Brain microvascular endothelial cell (primary cell): ENCODE measurements around the gene GMPS.
A peak's percentile ranks its signal among the peaks of the same experiment; 100 is the strongest.
"Not testable (repeated sequence)": the region's sequence is repeated elsewhere in the genome, so short reads cannot be mapped to it uniquely, and the experiment has no call there.

Experiments used
- DNase-seq: peaks from one replicate; pipeline ENCODE4 v3.0.0-alpha.2; 2020
- H3K27ac ChIP-seq: fragments of 250-450 bp; sonication (Bioruptor Pico); 2 replicates; pipeline ENCODE4 v1.5.1; 2020; ENCODE audit warnings: mild to moderate bottlenecking, moderate library complexity
- H3K27me3 ChIP-seq: fragments of 250-450 bp; sonication (Bioruptor Pico); replicated peaks from 2 replicates; pipeline ENCODE4 v1.5.1; 2020; ENCODE audit warnings: mild to moderate bottlenecking
- H3K36me3 ChIP-seq: fragments of 250-450 bp; sonication (Bioruptor Pico); replicated peaks from 2 replicates; pipeline ENCODE4 v1.5.1; 2020; ENCODE audit warnings: mild to moderate bottlenecking
- H3K4me3 ChIP-seq: 2 replicates; pipeline ENCODE4 v1.5.1; 2011; ENCODE audit warnings: low read depth, mild to moderate bottlenecking, control low read depth, low read length, moderate library complexity
- in situ Hi-C: cut with HindIII; loops from 2 replicates; pipeline ENCODE4 v1.10.0; 2017; ENCODE audit warnings: low sequenced_read_pairs, low pct_ligation_motif_present
- TF ChIP-seq, protein P1 (sequence below): IDR thresholded peaks from 2 replicates; pipeline ENCODE4 v1.5.1; 2011; ENCODE audit warnings: low read depth, mild to moderate bottlenecking, moderate library complexity, low read length, control low read depth, inconsistent platforms; ENCODE audit errors: missing control alignments

The GMPS gene

GRCh38 chr3:155852341-155852740 is 18.1 kb upstream of the GMPS start:
- in situ Hi-C loops: no loop called here
- Histone ChIP-seq H3K27me3 (no peaks in the 10 kb centered on the region), H3K27ac (peak overlapping the region; percentile 63), H3K4me3 (peak overlapping the region; percentile 93), H3K36me3 (no peaks in the 10 kb centered on the region)
- TF ChIP-seq, protein P1, sequence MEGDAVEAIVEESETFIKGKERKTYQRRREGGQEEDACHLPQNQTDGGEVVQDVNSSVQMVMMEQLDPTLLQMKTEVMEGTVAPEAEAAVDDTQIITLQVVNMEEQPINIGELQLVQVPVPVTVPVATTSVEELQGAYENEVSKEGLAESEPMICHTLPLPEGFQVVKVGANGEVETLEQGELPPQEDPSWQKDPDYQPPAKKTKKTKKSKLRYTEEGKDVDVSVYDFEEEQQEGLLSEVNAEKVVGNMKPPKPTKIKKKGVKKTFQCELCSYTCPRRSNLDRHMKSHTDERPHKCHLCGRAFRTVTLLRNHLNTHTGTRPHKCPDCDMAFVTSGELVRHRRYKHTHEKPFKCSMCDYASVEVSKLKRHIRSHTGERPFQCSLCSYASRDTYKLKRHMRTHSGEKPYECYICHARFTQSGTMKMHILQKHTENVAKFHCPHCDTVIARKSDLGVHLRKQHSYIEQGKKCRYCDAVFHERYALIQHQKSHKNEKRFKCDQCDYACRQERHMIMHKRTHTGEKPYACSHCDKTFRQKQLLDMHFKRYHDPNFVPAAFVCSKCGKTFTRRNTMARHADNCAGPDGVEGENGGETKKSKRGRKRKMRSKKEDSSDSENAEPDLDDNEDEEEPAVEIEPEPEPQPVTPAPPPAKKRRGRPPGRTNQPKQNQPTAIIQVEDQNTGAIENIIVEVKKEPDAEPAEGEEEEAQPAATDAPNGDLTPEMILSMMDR: no peak
- no peak for DNase-seq

GRCh38 chr3:155853214-155854140 is 17.0 kb upstream of the GMPS start:
- TF ChIP-seq, protein P1: no peak
- no peak for DNase-seq
- in situ Hi-C loops: no loop called here

DNA sequence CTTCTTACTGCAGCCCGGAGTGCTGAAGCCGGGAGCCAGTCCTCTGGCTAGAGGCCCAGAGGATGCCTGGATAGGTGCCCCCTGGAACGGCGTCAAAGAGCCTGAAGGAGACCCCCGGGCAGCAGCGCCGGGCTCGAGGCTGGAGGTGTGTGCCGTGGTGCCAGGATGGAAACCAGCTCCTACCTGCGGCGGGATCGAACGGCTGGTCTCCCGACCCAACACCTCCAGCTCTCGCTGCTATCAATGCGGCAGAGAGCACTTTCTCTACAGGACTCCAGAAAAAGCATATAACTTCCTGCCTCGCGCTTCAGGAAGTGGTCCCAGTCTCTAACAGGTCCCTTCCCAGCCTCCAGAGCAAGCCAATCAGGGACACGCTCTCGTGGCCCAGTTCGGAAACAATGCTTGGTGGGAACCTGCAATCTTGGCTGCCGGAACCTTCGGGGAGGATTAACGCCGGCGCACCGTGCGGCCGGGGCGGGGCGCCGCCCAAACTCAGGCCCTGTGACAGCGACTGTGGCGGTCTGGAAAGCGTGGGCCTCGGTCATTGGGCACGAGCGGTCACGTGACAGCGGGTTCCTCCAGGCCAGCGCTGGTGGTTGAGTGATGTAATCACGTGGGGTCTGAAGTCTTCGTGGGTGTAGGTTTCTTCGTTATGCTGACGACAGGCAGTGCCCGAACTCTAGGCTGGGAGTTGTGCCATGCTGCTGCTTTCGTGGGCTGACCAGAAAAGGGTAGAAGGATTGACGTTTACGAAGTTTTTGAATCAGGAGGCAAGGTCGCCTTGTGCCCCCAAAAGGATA is 16.1 kb upstream of the GMPS start, which contains the start of gene SLC33A1:
TSS of gene SLC33A1 (minus strand) at position 287 of the 800 bp plus-strand sequence. CDS start 430 bp downstream, outside the sequence.
- no peaks in the 10 kb centered on the region for H3K27me3 ChIP-seq
- in situ Hi-C loops: no loop called here
- H3K36me3 ChIP-seq: no peaks in the 10 kb centered on the region
- H3K4me3 ChIP-seq: peak within 1 kb of the TSS; percentile 93
- TF ChIP-seq, protein P1: no peak
- DNase-seq: peak; percentile 100
- peak within 1 kb of the TSS; percentile 92 for H3K27ac ChIP-seq

More at GRCh38 chr3:155853214-155854140, 17.0 kb upstream of the GMPS start:
- Histone ChIP-seq H3K36me3 (no peaks in the 10 kb centered on the region), H3K27ac (peak overlapping the region; percentile 63), H3K4me3 (peak overlapping the region; percentile 93), H3K27me3 (no peaks in the 10 kb centered on the region)

DNA sequence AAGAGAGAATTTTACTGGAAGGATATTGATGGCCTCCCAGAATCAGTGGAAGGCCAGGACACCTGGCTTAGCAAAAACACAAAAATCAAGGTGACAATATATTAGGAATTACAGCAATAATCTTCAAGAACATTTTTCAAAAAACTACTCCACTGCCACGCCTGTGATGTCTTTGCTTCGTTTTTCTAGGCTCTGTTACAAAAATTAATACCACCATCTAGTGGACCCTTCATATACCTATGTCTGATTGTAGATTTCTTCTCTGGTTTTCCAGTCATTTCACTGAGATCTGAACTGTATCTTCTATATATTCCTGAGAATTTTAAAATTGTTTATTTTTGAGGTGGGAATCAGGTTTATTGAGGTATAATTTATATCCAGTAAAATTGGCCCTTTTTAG is 10.6 kb upstream of the GMPS start:
- Histone ChIP-seq H3K27me3 (no peaks in the 10 kb centered on the region), H3K4me3 (no peak overlapping the region), H3K36me3 (no peaks in the 10 kb centered on the region), H3K27ac (no peak overlapping the region)
- no peak for DNase-seq
- in situ Hi-C loops: no loop called here
- TF ChIP-seq, protein P1: peak; percentile 19

DNA sequence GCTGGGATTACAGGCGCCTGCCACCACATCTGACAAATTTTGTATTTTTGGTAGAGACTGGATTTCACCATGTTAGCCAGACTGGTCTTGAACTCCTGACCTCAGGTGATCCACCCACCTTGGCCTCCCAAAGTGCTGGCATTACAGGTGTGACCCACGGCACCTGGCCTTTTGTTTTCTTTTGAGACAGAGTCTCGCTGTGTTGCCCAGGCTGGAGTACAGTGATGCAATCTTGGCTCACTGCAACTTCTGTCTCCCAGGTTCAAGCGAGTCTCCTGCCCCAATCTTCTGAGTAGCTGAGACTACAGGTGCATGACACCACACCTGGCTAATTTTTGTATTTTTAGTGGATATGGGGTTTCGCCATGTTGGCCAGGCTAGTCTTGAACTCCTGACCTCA is 10.0 kb upstream of the GMPS start:
- DNase-seq, H3K27me3 ChIP-seq, H3K27ac ChIP-seq, H3K36me3 ChIP-seq, H3K4me3 ChIP-seq, in situ Hi-C loops: not testable (repeated sequence)
